ENCODE data around the gene EDDM3A.

DNA sequence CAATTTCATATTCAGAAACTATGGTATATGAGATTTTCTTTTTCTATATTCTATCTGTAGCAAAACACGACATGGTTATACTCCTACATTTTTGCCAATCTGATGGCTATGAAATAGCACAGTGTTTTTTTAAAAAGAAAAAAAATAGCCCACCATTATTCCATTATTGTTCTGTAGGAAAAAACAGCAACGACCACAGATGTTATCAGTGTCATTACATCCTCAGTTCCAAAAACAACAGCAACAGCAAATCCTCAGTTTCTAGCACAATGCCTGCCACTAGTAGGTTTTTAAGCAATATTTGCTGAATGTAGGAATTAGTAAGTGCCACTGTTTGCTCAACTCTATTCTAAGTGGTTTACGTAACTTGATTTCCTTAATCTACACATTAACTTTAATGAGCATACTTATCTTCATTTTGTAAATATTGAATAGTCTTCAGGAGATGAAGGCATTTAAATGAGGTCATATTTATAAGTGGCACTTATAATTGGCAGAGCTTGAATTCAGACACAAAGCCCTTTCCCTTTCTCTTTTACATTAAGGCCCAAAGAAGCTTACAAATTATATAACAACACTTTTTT is 43.6 kb downstream of the EDDM3A start:
- TF ChIP-seq, protein P1, sequence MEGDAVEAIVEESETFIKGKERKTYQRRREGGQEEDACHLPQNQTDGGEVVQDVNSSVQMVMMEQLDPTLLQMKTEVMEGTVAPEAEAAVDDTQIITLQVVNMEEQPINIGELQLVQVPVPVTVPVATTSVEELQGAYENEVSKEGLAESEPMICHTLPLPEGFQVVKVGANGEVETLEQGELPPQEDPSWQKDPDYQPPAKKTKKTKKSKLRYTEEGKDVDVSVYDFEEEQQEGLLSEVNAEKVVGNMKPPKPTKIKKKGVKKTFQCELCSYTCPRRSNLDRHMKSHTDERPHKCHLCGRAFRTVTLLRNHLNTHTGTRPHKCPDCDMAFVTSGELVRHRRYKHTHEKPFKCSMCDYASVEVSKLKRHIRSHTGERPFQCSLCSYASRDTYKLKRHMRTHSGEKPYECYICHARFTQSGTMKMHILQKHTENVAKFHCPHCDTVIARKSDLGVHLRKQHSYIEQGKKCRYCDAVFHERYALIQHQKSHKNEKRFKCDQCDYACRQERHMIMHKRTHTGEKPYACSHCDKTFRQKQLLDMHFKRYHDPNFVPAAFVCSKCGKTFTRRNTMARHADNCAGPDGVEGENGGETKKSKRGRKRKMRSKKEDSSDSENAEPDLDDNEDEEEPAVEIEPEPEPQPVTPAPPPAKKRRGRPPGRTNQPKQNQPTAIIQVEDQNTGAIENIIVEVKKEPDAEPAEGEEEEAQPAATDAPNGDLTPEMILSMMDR (IDR thresholded peaks at IDR 0.05): no peak
- TF ChIP-seq POLR2A (IDR thresholded peaks at IDR 0.05): no peak
- no peak for TF ChIP-seq EP300 (IDR thresholded peaks at IDR 0.05; ENCODE audit: low read depth)
- no peak for TF ChIP-seq POLR2AphosphoS5 (IDR thresholded peaks at IDR 0.05)
